SK-N-SH (cell line): ENCODE measurements around the gene FAM200C. TPM values are rescaled to one million over a fixed set of nuclear protein-coding genes. Genes with fewer than 3 reads are reported as not detected.

Experiments
- CTCF ChIA-PET: fragments of 300-600, 350-600 bp; formaldehyde crosslinking; extraction: SDS; loops from one replicate; lab custom pipeline; 2021; lab: Yijun Ruan, JAX
- POLR2A ChIA-PET: fragments of 350-600 bp; sonication (Branson Sonifier 250); formaldehyde crosslinking; extraction: SDS; loops from one replicate; lab custom pipeline; 2020; ENCODE audit warnings: antibody characterized with exemption, inconsistent platforms; lab: Yijun Ruan, JAX
- DNase-seq: peaks from one replicate; pipeline ENCODE4 v3.0.0; 2012
- H2AFZ ChIP-seq: fragments of 200-600 bp; sonication (generic); 2 replicates; pipeline ENCODE4 v1.8.1; 2016; ENCODE audit warnings: antibody characterized with exemption, mild to moderate bottlenecking, low read depth
- H3F3A ChIP-seq: fragments of 200-600 bp; sonication (generic); replicated peaks from 2 replicates; pipeline ENCODE3; 2016; ENCODE audit warnings: antibody characterized with exemption, mild to moderate bottlenecking; ENCODE audit not compliant: insufficient read depth
- H3K27ac ChIP-seq, 2 experiments: fragments of 200-500 bp in 1 of 2; fragments of 200-600 bp in 1 of 2; sonication (Bioruptor generic) in 1 of 2; sonication (generic), shearing (Covaris generic) in 1 of 2; 2 replicates each; pipeline versions ENCODE4 v1.5.1 to v1.6.1; 2014 to 2016; ENCODE audit warnings: low read depth in 2 of 2, inconsistent platforms in 1 of 2, low read length in 1 of 2, mild to moderate bottlenecking in 1 of 2, mixed read lengths in 1 of 2
- H3K27me3 ChIP-seq: fragments of 200-600 bp; sonication (generic), shearing (Covaris generic); 2 replicates; pipeline ENCODE4 v1.6.1; 2016; ENCODE audit warnings: mixed run types; ENCODE audit not compliant: insufficient read depth
- H3K36me3 ChIP-seq, 2 experiments: fragments of 200-500 bp in 1 of 2; fragments of 200-600 bp in 1 of 2; sonication (Bioruptor generic) in 1 of 2; sonication (generic) in 1 of 2; replicated peaks in 1 of 2; 2 replicates each; pipeline versions ENCODE3 to v1.5.1; 2014 to 2016; ENCODE audit warnings: low read length in 1 of 2, mild to moderate bottlenecking in 1 of 2; ENCODE audit not compliant: insufficient read depth in 2 of 2, control insufficient read depth in 1 of 2
- H3K4me1 ChIP-seq, 2 experiments: fragments of 200-500 bp in 1 of 2; fragments of 200-600 bp in 1 of 2; sonication (Bioruptor generic) in 1 of 2; sonication (generic), shearing (Covaris generic) in 1 of 2; 2 replicates each; pipeline versions ENCODE4 v1.5.1 to v1.6.1; 2014 to 2016; ENCODE audit warnings: low read depth in 1 of 2, low read length in 1 of 2, mixed run types in 1 of 2; ENCODE audit not compliant: insufficient read depth in 2 of 2, control insufficient read depth in 1 of 2
- H3K4me2 ChIP-seq: fragments of 200-600 bp; sonication (generic), shearing (Covaris generic); 2 replicates; pipeline ENCODE4 v1.6.1; 2017; ENCODE audit warnings: mixed run types
- H3K4me3 ChIP-seq, 2 experiments: fragments of 200-500 bp in 1 of 2; fragments of 200-600 bp in 1 of 2; sonication (Bioruptor generic) in 1 of 2; sonication (generic), shearing (Covaris generic) in 1 of 2; 2 replicates each; pipeline versions ENCODE4 v1.5.1 to v1.8.1; 2014 to 2016; ENCODE audit warnings: low read depth in 2 of 2, inconsistent platforms in 1 of 2, low read length in 1 of 2, mild to moderate bottlenecking in 1 of 2, mixed read lengths in 1 of 2, moderate library complexity in 1 of 2
- H3K79me2 ChIP-seq: fragments of 200-600 bp; sonication (generic); 2 replicates; pipeline ENCODE4 v1.8.1; 2017; ENCODE audit warnings: mild to moderate bottlenecking; ENCODE audit not compliant: insufficient read depth
- H3K9ac ChIP-seq: fragments of 200-600 bp; sonication (generic); 2 replicates; pipeline ENCODE4 v1.6.1; 2017; ENCODE audit warnings: mixed run types
- H3K9me2 ChIP-seq: fragments of 200-600 bp; sonication (generic); 2 replicates; pipeline ENCODE4 v1.6.1; 2017; ENCODE audit warnings: mixed run types
- H3K9me3 ChIP-seq: fragments of 200-600 bp; sonication (generic); 2 replicates; pipeline ENCODE4 v1.6.1; 2017; ENCODE audit warnings: mixed run types, mild to moderate bottlenecking, moderate library complexity
- H4K20me1 ChIP-seq: fragments of 200-600 bp; sonication (generic); 2 replicates; pipeline ENCODE4 v1.6.1; 2017; ENCODE audit warnings: mild to moderate bottlenecking, mixed run types; ENCODE audit not compliant: insufficient read depth
- CHD2 ChIP-seq: fragments of 150-350 bp; IDR thresholded peaks from 2 replicates; pipeline ENCODE4 v1.6.1; 2018; ENCODE audit warnings: low read length; ENCODE audit not compliant: partially characterized antibody
- CTCF ChIP-seq: fragments of 200-600 bp; sonication (generic); IDR thresholded peaks from 2 replicates; pipeline ENCODE4 v1.6.1; 2017; ENCODE audit warnings: antibody characterized with exemption, mild to moderate bottlenecking, moderate library complexity
- EP300 ChIP-seq, 2 experiments: IDR thresholded peaks; 2 replicates each; pipeline versions ENCODE4 v1.4.0 to v1.6.1; 2012; ENCODE audit warnings: borderline replicate concordance in 1 of 2, low read depth in 1 of 2, low read length in 1 of 2
- EZH2phosphoT487 ChIP-seq: fragments of 200-600 bp; sonication (generic); IDR thresholded peaks from 2 replicates; pipeline ENCODE4 v1.6.1; 2017; ENCODE audit warnings: low read depth, mixed run types, mild to moderate bottlenecking, antibody characterized with exemption, moderate library complexity, borderline replicate concordance
- FOSL2 ChIP-seq: IDR thresholded peaks from 2 replicates; pipeline ENCODE4 v1.4.0; 2012; ENCODE audit warnings: low read depth, mild to moderate bottlenecking, moderate library complexity, borderline replicate concordance
- FOXM1 ChIP-seq: IDR thresholded peaks from 2 replicates; pipeline ENCODE4 v1.4.0; 2012; ENCODE audit warnings: low read depth, mild to moderate bottlenecking
- JUND ChIP-seq: IDR thresholded peaks from 2 replicates; pipeline ENCODE4 v1.4.0; 2012
- MXI1 ChIP-seq: IDR thresholded peaks from 2 replicates; pipeline ENCODE4 v1.6.1; 2012; ENCODE audit warnings: mild to moderate bottlenecking, low read depth, low read length, improper control_type of control experiment
- NFIC ChIP-seq: IDR thresholded peaks from 2 replicates; pipeline ENCODE4 v1.4.0; 2012; ENCODE audit warnings: borderline replicate concordance
- NRF1 ChIP-seq: IDR thresholded peaks from 2 replicates; pipeline ENCODE4 v1.6.1; 2012; ENCODE audit warnings: low read depth, mild to moderate bottlenecking, low read length
- POLR2AphosphoS5 ChIP-seq: IDR thresholded peaks from 2 replicates; pipeline ENCODE4 v1.6.1; 2012; ENCODE audit warnings: low read depth, low read length
- RAD21 ChIP-seq: IDR thresholded peaks from 2 replicates; pipeline ENCODE4 v1.6.1; 2012; ENCODE audit warnings: mild to moderate bottlenecking, low read length
- RCOR1 ChIP-seq: fragments of 150-350 bp; IDR thresholded peaks from 2 replicates; pipeline ENCODE4 v1.6.1; 2017; ENCODE audit warnings: antibody characterized with exemption, low read length
- RFX5 ChIP-seq: IDR thresholded peaks from 2 replicates; pipeline ENCODE4 v1.6.1; 2012; ENCODE audit warnings: mild to moderate bottlenecking, improper control_type of control experiment, low read length
- RXRA ChIP-seq: IDR thresholded peaks from 2 replicates; pipeline ENCODE4 v1.4.0; 2012; ENCODE audit warnings: low read depth, mild to moderate bottlenecking, borderline replicate concordance
- SIN3A ChIP-seq: IDR thresholded peaks from 2 replicates; pipeline ENCODE4 v1.6.1; 2012; ENCODE audit warnings: low read depth, mild to moderate bottlenecking, low read length, moderate library complexity, borderline replicate concordance
- USF2 ChIP-seq: fragments of 150-350 bp; IDR thresholded peaks from 2 replicates; pipeline ENCODE4 v1.6.1; 2017; ENCODE audit warnings: antibody characterized with exemption, low read length, low read depth, borderline replicate concordance
- YY1 ChIP-seq: IDR thresholded peaks from 2 replicates; pipeline ENCODE4 v1.4.0; 2012; ENCODE audit warnings: low read depth, mild to moderate bottlenecking
- ZBTB33 ChIP-seq: IDR thresholded peaks from 2 replicates; pipeline ENCODE4 v1.4.0; 2012; ENCODE audit warnings: low read depth, borderline replicate concordance
- WGBS: methylation state at CpG from one replicate; pipeline ENCODE4 v1.1.6; 2017; ENCODE audit warnings: low lambda C conversion rate; 5-methylcytosine and 5-hydroxymethylcytosine counted together
- polyA plus RNA-seq, 3 experiments: library from polyadenylated mRNA; depleted of rRNA; stranded (reverse); fragments of >200 nt; gene quantifications; 2 replicates each; pipeline ENCODE4 v1.2.3, GENCODE V29; 2012
- TF ChIP-seq, protein P1 (sequence below): IDR thresholded peaks from 2 replicates; pipeline ENCODE4 v1.4.0; 2012; ENCODE audit warnings: low read depth, borderline replicate concordance

The FAM200C gene
- polyA plus RNA-seq, 1 of the 3 experiments (the other 2 are of a cell fraction): 1.5 TPM

- H4K20me1 ChIP-seq: no peaks in the 10 kb centered on the region
- H3K9ac ChIP-seq: no peak overlapping the region
- ChIA-PET CTCF (interaction anchor here (1.0 to 2.8 kb wide), 3 partner anchors 109 to 331 kb away, joined by 3 to 13 read pairs (median 5); no protein-coding TSS in a partner anchor), POLR2A (no interaction called here)
- no peak overlapping the region for H3K27ac ChIP-seq
- H3K27me3 ChIP-seq: no peaks in the 10 kb centered on the region
- 91% methylated on average over 4 of the region's 4 CpGs for WGBS
- no peak overlapping the region for H3K4me3 ChIP-seq
- H3K36me3 ChIP-seq: no peaks in the 10 kb centered on the region
- TF ChIP-seq, protein P1, sequence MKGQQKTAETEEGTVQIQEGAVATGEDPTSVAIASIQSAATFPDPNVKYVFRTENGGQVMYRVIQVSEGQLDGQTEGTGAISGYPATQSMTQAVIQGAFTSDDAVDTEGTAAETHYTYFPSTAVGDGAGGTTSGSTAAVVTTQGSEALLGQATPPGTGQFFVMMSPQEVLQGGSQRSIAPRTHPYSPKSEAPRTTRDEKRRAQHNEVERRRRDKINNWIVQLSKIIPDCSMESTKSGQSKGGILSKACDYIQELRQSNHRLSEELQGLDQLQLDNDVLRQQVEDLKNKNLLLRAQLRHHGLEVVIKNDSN: no peak
- TF ChIP-seq MXI1 (no peak), RAD21 (no peak), CHD2 (no peak), POLR2AphosphoS5 (no peak), RXRA (no peak), ZBTB33 (no peak), NFIC (no peak), RCOR1 (no peak), FOSL2 (no peak), NRF1 (no peak)
- H2AFZ ChIP-seq: no peak overlapping the region
- H3K79me2 ChIP-seq: no peaks in the 10 kb centered on the region
- H3F3A ChIP-seq: no peaks in the 10 kb centered on the region
- H3K9me3 ChIP-seq: no peaks in the 10 kb centered on the region
- no peaks in the 10 kb centered on the region for H3K4me1 ChIP-seq
- no peak overlapping the region for H3K4me2 ChIP-seq
- no peak for DNase-seq
- H3K9me2 ChIP-seq: no peaks in the 10 kb centered on the region
Observed at GRCh38 chr5:160352308-160352707, 47.5 kb downstream of the FAM200C start.

GRCh38 chr5:160349935-160350303 is 49.9 kb downstream of the FAM200C start:
- Histone ChIP-seq H3K27ac (no peak overlapping the region), H3F3A (no peaks in the 10 kb centered on the region), H3K79me2 (no peaks in the 10 kb centered on the region), H3K36me3 (no peaks in the 10 kb centered on the region), H2AFZ (no peak overlapping the region), H4K20me1 (no peaks in the 10 kb centered on the region), H3K4me3 (no peak overlapping the region), H3K9ac (no peak overlapping the region), H3K9me2 (no peaks in the 10 kb centered on the region), H3K27me3 (no peaks in the 10 kb centered on the region), H3K9me3 (no peaks in the 10 kb centered on the region), H3K4me2 (no peak overlapping the region), H3K4me1 (peaks cover 0 to 3% of the 10 kb centered on the region in 2 experiments; a peak in 1 of 4 replicates)
- WGBS: 81% methylated on average over 4 of the region's 4 CpGs
- ChIA-PET POLR2A (no interaction called here), CTCF (interaction anchor here (0.6 to 1.9 kb wide), 6 partner anchors 14 to 153 kb away, joined by 3 to 8 read pairs (median 4); partner anchors contain the start of gene C1QTNF2)
- no peak for DNase-seq
- TF ChIP-seq NFIC: no peak
- TF ChIP-seq USF2: no peak
- no peak for TF ChIP-seq CTCF
- no peak for TF ChIP-seq POLR2AphosphoS5
- no peak for TF ChIP-seq RCOR1
- TF ChIP-seq RFX5: no peak
- TF ChIP-seq EZH2phosphoT487: no peak
- TF ChIP-seq FOXM1: no peak
- TF ChIP-seq SIN3A: no peak
- TF ChIP-seq YY1: no peak
- no peak for TF ChIP-seq MXI1
- TF ChIP-seq EP300 (IDR thresholded peaks at IDR 0.05; ENCODE audit: borderline replicate concordance in 1 of 2, low read depth in 1 of 2, low read length in 1 of 2): no peak
- no peak for TF ChIP-seq CHD2
- TF ChIP-seq JUND: no peak
- no peak for TF ChIP-seq NRF1
- TF ChIP-seq ZBTB33: no peak
- no peak for TF ChIP-seq RXRA
